Breast epithelium (tissue), 3 donors: ENCODE data around the gene NEDD4L.

ENCODE experiments used
- POLR2A ChIP-seq: fragments of 450-650 bp; IDR thresholded peaks from one replicate; pipeline ENCODE4 v1.6.1; 2016; ENCODE audit warnings: antibody characterized with exemption, mild to moderate bottlenecking, moderate library complexity
- TF ChIP-seq, protein P1 (sequence below), 3 donors: fragments of 450-650 bp; IDR thresholded peaks; one replicate each; pipeline ENCODE4 v1.5.1; 2016 to 2017; ENCODE audit warnings: antibody characterized with exemption in 3 of 3, mild to moderate bottlenecking in 3 of 3, moderate library complexity in 3 of 3

- TF ChIP-seq, protein P1, sequence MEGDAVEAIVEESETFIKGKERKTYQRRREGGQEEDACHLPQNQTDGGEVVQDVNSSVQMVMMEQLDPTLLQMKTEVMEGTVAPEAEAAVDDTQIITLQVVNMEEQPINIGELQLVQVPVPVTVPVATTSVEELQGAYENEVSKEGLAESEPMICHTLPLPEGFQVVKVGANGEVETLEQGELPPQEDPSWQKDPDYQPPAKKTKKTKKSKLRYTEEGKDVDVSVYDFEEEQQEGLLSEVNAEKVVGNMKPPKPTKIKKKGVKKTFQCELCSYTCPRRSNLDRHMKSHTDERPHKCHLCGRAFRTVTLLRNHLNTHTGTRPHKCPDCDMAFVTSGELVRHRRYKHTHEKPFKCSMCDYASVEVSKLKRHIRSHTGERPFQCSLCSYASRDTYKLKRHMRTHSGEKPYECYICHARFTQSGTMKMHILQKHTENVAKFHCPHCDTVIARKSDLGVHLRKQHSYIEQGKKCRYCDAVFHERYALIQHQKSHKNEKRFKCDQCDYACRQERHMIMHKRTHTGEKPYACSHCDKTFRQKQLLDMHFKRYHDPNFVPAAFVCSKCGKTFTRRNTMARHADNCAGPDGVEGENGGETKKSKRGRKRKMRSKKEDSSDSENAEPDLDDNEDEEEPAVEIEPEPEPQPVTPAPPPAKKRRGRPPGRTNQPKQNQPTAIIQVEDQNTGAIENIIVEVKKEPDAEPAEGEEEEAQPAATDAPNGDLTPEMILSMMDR (IDR thresholded peaks at IDR 0.05), result no peak
- TF ChIP-seq POLR2A, result no peak
Measured at GRCh38 chr18:58132595-58133261, 88.7 kb downstream of the NEDD4L start.
